Endothelial cell of umbilical vein (primary cell): ENCODE measurements around the gene DPP6. TPM values are rescaled to one million over a fixed set of nuclear protein-coding genes. Genes with fewer than 3 reads are reported as not detected.

Source experiments
- BruUV-seq: library from RNA; stranded (reverse); fragments of 400-500 nt; replicated peaks from 2 replicates; lab custom pipeline; 2021; lab: Mats Ljungman, UMichigan
- CTCF ChIA-PET: fragments of 300-600, 350-600 bp; sonication (Branson Sonifier 250); formaldehyde crosslinking; loops from one replicate; lab custom pipeline; 2021; ENCODE audit warnings: antibody characterized with exemption, inconsistent platforms; lab: Charles Lee
- POLR2A ChIA-PET: fragments of 300-600, 350-600 bp; sonication (Branson Sonifier 250); formaldehyde crosslinking; loops from one replicate; lab custom pipeline; 2021; ENCODE audit warnings: antibody characterized with exemption, inconsistent platforms; lab: Charles Lee
- DNase-seq: peaks from one replicate; pipeline ENCODE4 v3.0.0-alpha.2; 2011; ENCODE audit warnings: low read depth, low spot score
- FAIRE-seq: peaks from 2 replicates; lab custom pipeline; 2011; peaks lifted over from hg19 to GRCh38; lab: Jason Lieb, UNC
- H2AFZ ChIP-seq: 2 replicates; pipeline ENCODE4 v1.6.0; 2012; ENCODE audit warnings: low read depth, low read length, control low read depth, inconsistent platforms
- H3K27ac ChIP-seq: 2 replicates; pipeline ENCODE4 v1.5.1; 2011; ENCODE audit warnings: low read depth, mild to moderate bottlenecking, control low read depth, low read length, moderate library complexity; ENCODE audit not compliant: insufficient read depth
- H3K27me3 ChIP-seq, 2 experiments: 2 replicates each; pipeline versions ENCODE4 v1.6.0 to v1.6.1; 2011; ENCODE audit warnings: low read length in 2 of 2, mixed read lengths in 1 of 2; ENCODE audit not compliant: control insufficient read depth in 2 of 2, insufficient read depth in 2 of 2
- H3K36me3 ChIP-seq, 2 experiments: 2 replicates in 1 of 2; 3 replicates in 1 of 2; pipeline ENCODE4 v1.5.1; 2011; ENCODE audit warnings: low read length in 2 of 2, mild to moderate bottlenecking in 1 of 2, moderate library complexity in 1 of 2; ENCODE audit not compliant: control insufficient read depth in 2 of 2, insufficient read depth in 2 of 2; ENCODE audit errors: extremely low read depth in 1 of 2
- H3K4me1 ChIP-seq: 3 replicates; pipeline ENCODE4 v1.5.1; 2011; ENCODE audit warnings: mild to moderate bottlenecking, low read length; ENCODE audit not compliant: control insufficient read depth, insufficient read depth; ENCODE audit errors: extremely low read depth
- H3K4me2 ChIP-seq: 2 replicates; pipeline ENCODE4 v1.6.1; 2011; ENCODE audit warnings: low read length, control low read depth, mixed read lengths; ENCODE audit not compliant: insufficient read depth
- H3K4me3 ChIP-seq, 3 experiments: fragments of 200-600 bp in 1 of 3; sonication (generic), shearing (Covaris generic) in 1 of 3; replicated peaks in 1 of 3; 2 replicates each; pipeline ENCODE4 v1.5.1; 2011 to 2016; ENCODE audit warnings: control low read depth in 3 of 3, low read length in 3 of 3, mild to moderate bottlenecking in 2 of 3, inconsistent platforms in 1 of 3, low read depth in 1 of 3, moderate library complexity in 1 of 3; ENCODE audit not compliant: insufficient read depth in 1 of 3
- H3K79me2 ChIP-seq: 2 replicates; pipeline ENCODE4 v1.6.0; 2012; ENCODE audit warnings: low read length, inconsistent platforms; ENCODE audit not compliant: control insufficient read depth, insufficient read depth
- H3K9ac ChIP-seq: replicated peaks from 2 replicates; pipeline ENCODE3; 2011; ENCODE audit warnings: low read length, control low read depth; ENCODE audit not compliant: insufficient read depth; ENCODE audit errors: extremely low read depth
- H3K9me1 ChIP-seq: replicated peaks from 3 replicates; pipeline ENCODE4 v1.6.0; 2011; ENCODE audit warnings: mild to moderate bottlenecking, low read length; ENCODE audit not compliant: control insufficient read depth, insufficient read depth; ENCODE audit errors: extremely low read depth
- H3K9me3 ChIP-seq: replicated peaks from 2 replicates; pipeline ENCODE4 v1.5.1; 2012; ENCODE audit warnings: low read length, inconsistent platforms; ENCODE audit not compliant: control insufficient read depth, insufficient read depth
- H4K20me1 ChIP-seq: replicated peaks from 2 replicates; pipeline ENCODE3; 2011; ENCODE audit warnings: mild to moderate bottlenecking, low read length; ENCODE audit not compliant: control insufficient read depth, insufficient read depth; ENCODE audit errors: extremely low read depth
- CTCF ChIP-seq, 2 donors: IDR thresholded peaks; 1 replicate in 1 of 2; 2 replicates in 1 of 2; pipeline ENCODE4 v1.5.1; 2011; ENCODE audit warnings: low read length in 2 of 2, mild to moderate bottlenecking in 2 of 2, moderate library complexity in 2 of 2, control low read depth in 1 of 2, inconsistent platforms in 1 of 2, low read depth in 1 of 2; ENCODE audit not compliant: insufficient read depth in 1 of 2; ENCODE audit errors: extremely low read depth in 1 of 2
- EZH2 ChIP-seq: IDR thresholded peaks from 2 replicates; pipeline ENCODE4 v1.6.1; 2012; ENCODE audit warnings: borderline replicate concordance, low read depth, mild to moderate bottlenecking, moderate library complexity, low read length, inconsistent platforms; ENCODE audit not compliant: severe bottlenecking
- FOS ChIP-seq: IDR thresholded peaks from 2 replicates; pipeline ENCODE4 v1.6.1; 2011; ENCODE audit warnings: mild to moderate bottlenecking, low read length, moderate library complexity, borderline replicate concordance; ENCODE audit not compliant: insufficient read depth
- GATA2 ChIP-seq: IDR thresholded peaks from 2 replicates; pipeline ENCODE4 v1.7.0; 2011; ENCODE audit warnings: low read depth, mild to moderate bottlenecking, moderate library complexity, mixed read lengths, low read length; ENCODE audit not compliant: insufficient read length, insufficient read depth
- JUN ChIP-seq: IDR thresholded peaks from 2 replicates; pipeline ENCODE4 v1.6.1; 2011; ENCODE audit warnings: borderline replicate concordance, low read depth; ENCODE audit not compliant: insufficient read length, insufficient read depth
- MYC ChIP-seq: IDR thresholded peaks from one replicate; pipeline ENCODE4 v1.6.1; 2011; ENCODE audit warnings: mild to moderate bottlenecking, low read depth, low read length
- POLR2A ChIP-seq: IDR thresholded peaks from 2 replicates; pipeline ENCODE4 v1.6.1; 2012; ENCODE audit warnings: low read depth, mild to moderate bottlenecking, control low read depth, low read length
- POLR2AphosphoS5 ChIP-seq: IDR thresholded peaks from 2 replicates; pipeline ENCODE4 v1.6.1; 2012; ENCODE audit warnings: low read depth, mild to moderate bottlenecking, control low read depth, low read length, moderate library complexity; ENCODE audit not compliant: insufficient read depth
- dilution Hi-C: fragments of 300-500 bp; cut with MboI; formaldehyde crosslinking; loops from one replicate; pipeline ENCODE4 v1.15.0; 2019; ENCODE audit warnings: low sequenced_read_pairs; ENCODE audit not compliant: extremely low pct_ligation_motif_present
- intact Hi-C: fragments of 100-400 bp; cut with micrococcal nuclease; formaldehyde crosslinking; loops from one replicate; pipeline ENCODE4 v1.10.0; 2022
- polyA plus RNA-seq, 4 experiments: library from polyadenylated mRNA; depleted of rRNA in 3 of 4; stranded (reverse) in 3 of 4; unstranded in 1 of 4; fragments of >200 nt; gene quantifications; 2 replicates each; pipeline versions ENCODE4 v1.2.1 to v1.2.3, GENCODE V29; 2011 to 2012; ENCODE audit warnings: missing spikeins in 1 of 4
- total RNA-seq: library from RNA; stranded (reverse); gene quantifications from 2 replicates; pipeline ENCODE4 v1.2.3, GENCODE V29; 2021
- TF ChIP-seq, protein P1 (sequence below): IDR thresholded peaks from 2 replicates; pipeline ENCODE4 v1.6.1; 2011; ENCODE audit not compliant: insufficient read depth, insufficient read length

Gene DPP6
- total and polyA plus RNA-seq, 2 donors (not counting 3 experiments of a cell fraction or from before 2014, with no cell fraction given), result not detected

GRCh38 chr7:154918741-154919140 is 866.5 kb downstream of the DPP6 start:
- no peaks in the 10 kb centered on the region for H3K79me2 ChIP-seq
- no peak overlapping the region for H3K27ac ChIP-seq
- ChIA-PET CTCF (interaction anchor here (2.7 kb wide), 1 partner anchor 9 kb away, joined by 8 read pairs; no protein-coding TSS in a partner anchor), POLR2A (no interaction called here)
- dilution Hi-C loops (no loop called here), intact Hi-C loops (no loop called here)
- TF ChIP-seq JUN, result no peak
- TF ChIP-seq CTCF (IDR thresholded peaks at IDR 0.05; ENCODE audit: extremely low read depth in 1 of 2, insufficient read depth in 1 of 2, low read depth in 1 of 2, low read length in 2 of 2), result no peak
- TF ChIP-seq EZH2, result no peak
- no peak for TF ChIP-seq FOS
- TF ChIP-seq GATA2, result no peak
- TF ChIP-seq POLR2AphosphoS5, result no peak
- TF ChIP-seq POLR2A, result no peak
- TF ChIP-seq MYC, result no peak
- TF ChIP-seq, protein P1, sequence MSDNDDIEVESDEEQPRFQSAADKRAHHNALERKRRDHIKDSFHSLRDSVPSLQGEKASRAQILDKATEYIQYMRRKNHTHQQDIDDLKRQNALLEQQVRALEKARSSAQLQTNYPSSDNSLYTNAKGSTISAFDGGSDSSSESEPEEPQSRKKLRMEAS, result no peak
- no peak for FAIRE-seq
- peaks cover 0 to 11% of the 10 kb centered on the region in 2 experiments for H3K27me3 ChIP-seq
- no peak for DNase-seq
- no peak overlapping the region for H3K9ac ChIP-seq
- peaks cover 4% of the 10 kb centered on the region for H3K4me1 ChIP-seq
- no peak overlapping the region for H2AFZ ChIP-seq
- H3K9me1 ChIP-seq, result no peaks in the 10 kb centered on the region
- no peaks in the 10 kb centered on the region for H4K20me1 ChIP-seq
- no peaks in the 10 kb centered on the region for H3K9me3 ChIP-seq
- H3K36me3 ChIP-seq, result no peaks in the 10 kb centered on the region
- H3K4me3 ChIP-seq, result no peak overlapping the region
- no TSS peak for BruUV-seq
- no peak overlapping the region for H3K4me2 ChIP-seq
